ENCODE measurements around the gene P2RX5.
"Not testable (repeated sequence)": the region's sequence is repeated elsewhere in the genome, so short reads cannot be mapped to it uniquely, and the experiment has no call there.

P2RX5 gene, protein sequence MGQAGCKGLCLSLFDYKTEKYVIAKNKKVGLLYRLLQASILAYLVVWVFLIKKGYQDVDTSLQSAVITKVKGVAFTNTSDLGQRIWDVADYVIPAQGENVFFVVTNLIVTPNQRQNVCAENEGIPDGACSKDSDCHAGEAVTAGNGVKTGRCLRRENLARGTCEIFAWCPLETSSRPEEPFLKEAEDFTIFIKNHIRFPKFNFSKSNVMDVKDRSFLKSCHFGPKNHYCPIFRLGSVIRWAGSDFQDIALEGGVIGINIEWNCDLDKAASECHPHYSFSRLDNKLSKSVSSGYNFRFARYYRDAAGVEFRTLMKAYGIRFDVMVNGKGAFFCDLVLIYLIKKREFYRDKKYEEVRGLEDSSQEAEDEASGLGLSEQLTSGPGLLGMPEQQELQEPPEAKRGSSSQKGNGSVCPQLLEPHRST

DNA sequence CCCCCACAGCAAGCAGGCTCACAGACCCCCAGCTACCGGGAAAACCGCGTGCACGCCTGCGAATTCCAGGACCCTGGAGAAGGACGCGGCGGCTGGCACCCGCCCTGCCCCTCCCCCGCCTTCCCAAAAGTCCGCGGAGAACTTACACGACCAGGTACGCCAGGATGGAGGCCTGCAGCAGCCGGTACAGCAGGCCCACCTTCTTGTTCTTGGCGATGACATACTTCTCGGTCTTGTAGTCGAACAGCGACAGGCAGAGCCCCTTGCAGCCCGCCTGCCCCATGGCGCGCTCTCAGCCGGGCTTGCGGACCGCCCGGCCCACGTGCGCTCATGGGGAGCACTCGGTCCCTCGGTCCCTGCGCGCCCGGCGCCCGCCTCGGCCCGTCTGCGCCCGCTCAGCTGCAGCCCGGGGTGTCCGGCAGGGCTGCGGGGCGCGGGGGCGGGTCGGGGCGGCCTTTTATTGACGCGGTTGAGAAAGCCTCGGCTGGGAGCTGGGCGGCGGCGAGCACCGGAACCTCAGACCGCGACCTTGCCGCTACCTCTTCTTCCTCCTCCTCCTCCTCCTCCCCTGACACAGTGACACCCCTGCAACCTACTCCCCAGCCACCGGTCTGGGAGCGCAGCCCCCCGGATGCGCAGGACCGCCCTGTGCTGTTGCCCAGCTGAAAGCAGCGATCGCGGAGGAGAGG is at the start of gene P2RX5:
P2RX5 (minus strand) TSS at position 433 of the 689 bp plus-strand sequence; CDS start at position 283, 150 bp downstream.
- H3K36me3 Mint-ChIP-seq (ENCODE audit: low read depth) = no peaks in the 10 kb centered on the region
- H3K4me1 Mint-ChIP-seq (ENCODE audit: low read depth) = peaks cover 25% of the 10 kb centered on the region
- intact Hi-C loops (cut with micrococcal nuclease) = no loop called here

DNA sequence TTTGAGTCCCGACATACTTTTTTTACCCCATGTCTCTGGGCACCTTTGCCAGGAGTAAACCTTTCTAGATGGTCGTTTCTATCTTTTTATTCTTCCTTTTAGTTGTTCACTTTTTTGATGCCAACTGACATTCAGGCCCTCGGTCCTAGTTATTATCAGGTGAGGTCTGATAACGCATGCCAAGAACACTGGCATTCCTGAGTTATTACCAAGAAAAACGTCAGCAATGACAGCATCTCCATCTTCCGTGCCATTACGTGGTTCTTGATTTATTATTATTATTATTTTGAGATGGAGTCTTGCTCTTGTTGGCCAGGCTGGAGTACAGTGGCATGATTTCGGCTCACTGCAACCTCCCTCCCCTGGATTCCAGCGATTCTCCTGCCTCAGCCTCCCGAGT is 49.1 kb upstream of the P2RX5 start:
- Mint-ChIP-seq H3K27ac (no peak overlapping the region), H3K4me1 (ENCODE audit: low read depth) (peaks cover 13% of the 10 kb centered on the region), H3K9me3 (no peaks in the 10 kb centered on the region), H3K4me3 (no peak overlapping the region), H3K36me3 (ENCODE audit: low read depth) (no peaks in the 10 kb centered on the region), H3K27me3 (no peaks in the 10 kb centered on the region)
- intact Hi-C loops (cut with micrococcal nuclease) = no loop called here

More for the DNA sequence above, at the start of gene P2RX5:
- H3K27ac Mint-ChIP-seq = peak within 1 kb of the TSS; percentile 49
- peak within 1 kb of the TSS; percentile 89 for H3K4me3 Mint-ChIP-seq
- peaks cover 45% of the 10 kb centered on the region for H3K27me3 Mint-ChIP-seq
- no peaks in the 10 kb centered on the region for H3K9me3 Mint-ChIP-seq

DNA sequence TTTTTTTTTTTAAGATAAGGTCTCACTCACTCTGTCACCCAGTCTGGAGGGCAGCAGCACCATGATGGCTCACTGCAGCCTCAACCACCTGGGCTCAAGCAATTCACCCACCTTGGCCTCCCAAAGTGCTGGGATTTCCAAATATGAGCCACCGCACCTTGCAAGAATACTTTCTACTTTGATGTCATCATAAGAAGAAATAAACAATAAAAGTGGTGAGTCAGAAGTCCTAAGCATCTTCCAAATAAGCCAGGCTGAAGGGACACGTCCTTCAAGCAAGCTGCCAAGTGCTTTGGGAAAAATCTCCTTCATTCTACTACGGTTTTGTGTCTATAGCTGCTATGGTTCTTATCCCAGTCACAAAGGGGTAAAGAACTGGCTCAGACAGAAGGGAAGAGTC is 48.1 kb upstream of the P2RX5 start:
- Mint-ChIP-seq H3K4me3 (no peak overlapping the region), H3K9me3 (no peaks in the 10 kb centered on the region), H3K27ac (no peak overlapping the region), H3K27me3 (peaks cover under 1% of the 10 kb centered on the region), H3K4me1 (ENCODE audit: low read depth) (peaks cover 22% of the 10 kb centered on the region), H3K36me3 (ENCODE audit: low read depth) (no peaks in the 10 kb centered on the region)
- intact Hi-C loops (cut with micrococcal nuclease) = no loop called here

DNA sequence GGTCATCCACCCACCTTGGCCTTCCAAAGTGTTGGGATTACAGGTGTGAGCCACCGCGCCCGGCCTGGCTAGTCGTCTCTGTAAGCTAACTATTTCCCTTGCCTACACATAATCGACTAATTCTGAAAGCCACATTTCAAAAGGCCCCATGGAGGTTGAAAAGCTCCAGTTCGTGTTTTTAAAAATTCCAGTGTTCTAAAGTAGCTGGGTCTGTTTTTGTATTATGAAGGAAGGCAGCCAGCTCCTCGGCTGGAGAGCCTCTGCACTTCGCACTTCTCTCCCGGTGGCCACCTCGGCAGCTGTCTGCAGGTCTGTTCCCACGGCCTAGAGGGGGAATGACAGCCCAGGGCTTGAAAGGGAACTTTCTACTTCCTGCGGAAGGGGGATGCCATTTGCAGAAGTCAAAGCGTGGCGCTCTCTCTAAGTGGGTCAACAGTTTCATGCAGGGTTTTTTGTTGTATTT is 44.7 kb upstream of the P2RX5 start:
- H3K36me3 Mint-ChIP-seq (ENCODE audit: low read depth) = no peaks in the 10 kb centered on the region
- peaks cover 26% of the 10 kb centered on the region for H3K4me1 Mint-ChIP-seq (ENCODE audit: low read depth)
- H3K4me3 Mint-ChIP-seq = no peak overlapping the region
- H3K27ac Mint-ChIP-seq = peak overlapping the region; percentile 68
- intact Hi-C loops (cut with micrococcal nuclease) = no loop called here
- H3K9me3 Mint-ChIP-seq = no peaks in the 10 kb centered on the region
- peaks cover 3% of the 10 kb centered on the region for H3K27me3 Mint-ChIP-seq

DNA sequence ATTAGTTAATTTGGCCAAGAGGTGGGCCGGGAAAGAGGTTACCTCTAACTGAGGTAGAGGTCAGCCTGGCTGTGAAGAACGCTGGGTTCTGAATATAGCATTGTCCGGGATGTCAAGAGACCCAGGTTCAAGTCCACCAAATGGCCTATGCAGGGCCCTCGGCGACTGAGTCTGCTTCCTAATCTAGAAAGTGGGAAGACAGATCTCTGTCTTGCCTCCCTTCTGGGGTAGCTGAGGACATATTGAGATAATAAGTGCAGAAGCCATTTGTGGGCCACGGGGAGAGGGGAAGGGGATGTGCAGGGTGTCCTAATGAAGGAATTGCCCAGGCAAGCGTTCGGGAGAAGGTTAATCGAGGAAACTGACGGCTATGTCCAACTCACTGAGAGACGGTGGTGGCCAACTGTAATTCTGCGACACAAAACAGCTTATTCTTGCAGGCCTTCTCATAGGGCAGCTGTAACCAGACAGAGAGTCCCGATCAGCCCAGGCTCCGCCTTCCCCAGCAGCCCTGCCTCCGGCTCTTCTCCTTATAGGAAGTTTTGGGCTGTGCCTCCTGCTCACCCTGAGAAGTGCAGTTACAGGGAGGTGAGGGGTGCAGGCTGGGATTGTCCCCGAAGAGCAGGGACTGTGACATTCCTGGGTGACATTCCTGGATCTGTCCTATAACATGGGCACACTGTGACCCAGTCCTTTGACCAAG is 43.6 kb upstream of the P2RX5 start:
- intact Hi-C loops (cut with micrococcal nuclease) = loop anchor here (5.0 kb wide), 1 partner anchor 108 kb away; the partner anchor contains the start of gene NCBP3
- H3K9me3 Mint-ChIP-seq = no peaks in the 10 kb centered on the region
- H3K27ac Mint-ChIP-seq = peak overlapping the region; percentile 42
- no peaks in the 10 kb centered on the region for H3K36me3 Mint-ChIP-seq (ENCODE audit: low read depth)
- peaks cover 3% of the 10 kb centered on the region for H3K27me3 Mint-ChIP-seq
- H3K4me1 Mint-ChIP-seq (ENCODE audit: low read depth) = peaks cover 26% of the 10 kb centered on the region
- no peak overlapping the region for H3K4me3 Mint-ChIP-seq

DNA sequence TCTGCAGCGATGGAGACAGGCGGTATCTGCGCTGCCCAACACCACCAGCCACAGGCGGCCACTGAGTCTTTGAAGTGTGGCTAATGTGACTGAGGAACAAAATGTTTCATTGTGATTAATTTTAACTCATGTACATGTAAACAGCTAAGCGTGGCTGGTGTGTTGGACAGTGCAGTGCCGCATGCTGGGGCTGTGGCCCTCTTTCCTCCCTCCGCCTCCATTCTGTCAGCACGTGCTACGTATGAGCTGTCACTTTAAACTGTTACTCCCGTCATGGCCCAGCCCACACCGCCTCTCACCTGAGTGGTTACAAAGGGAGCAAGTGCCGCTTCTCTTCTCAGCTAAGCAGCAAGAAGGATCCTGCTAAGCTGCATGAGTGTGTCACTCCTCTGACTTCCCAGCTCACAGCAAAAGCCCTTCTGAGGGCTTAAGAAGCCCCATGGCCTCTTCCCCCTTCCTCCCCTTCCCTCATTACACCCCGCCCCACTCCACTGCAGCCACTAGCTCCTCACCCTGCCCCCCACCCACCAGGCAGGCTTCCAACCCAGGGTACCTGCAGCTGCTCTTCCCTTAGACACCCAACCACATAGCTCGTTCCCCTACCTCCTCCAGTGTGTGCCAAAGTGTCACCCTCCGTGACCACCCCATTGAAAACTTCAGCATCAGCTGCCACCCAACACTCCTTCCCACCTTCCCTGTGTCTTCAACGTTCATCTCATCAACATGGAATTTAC is 42.8 kb upstream of the P2RX5 start:
- Mint-ChIP-seq H3K27me3 (peaks cover 3% of the 10 kb centered on the region), H3K4me3 (no peak overlapping the region), H3K27ac (peak overlapping the region; percentile 2), H3K4me1 (ENCODE audit: low read depth) (peaks cover 26% of the 10 kb centered on the region), H3K9me3 (no peaks in the 10 kb centered on the region), H3K36me3 (ENCODE audit: low read depth) (no peaks in the 10 kb centered on the region)
- intact Hi-C loops (cut with micrococcal nuclease) = loop anchor here (5.0 kb wide), 1 partner anchor 109 kb away; the partner anchor contains the start of gene NCBP3

DNA sequence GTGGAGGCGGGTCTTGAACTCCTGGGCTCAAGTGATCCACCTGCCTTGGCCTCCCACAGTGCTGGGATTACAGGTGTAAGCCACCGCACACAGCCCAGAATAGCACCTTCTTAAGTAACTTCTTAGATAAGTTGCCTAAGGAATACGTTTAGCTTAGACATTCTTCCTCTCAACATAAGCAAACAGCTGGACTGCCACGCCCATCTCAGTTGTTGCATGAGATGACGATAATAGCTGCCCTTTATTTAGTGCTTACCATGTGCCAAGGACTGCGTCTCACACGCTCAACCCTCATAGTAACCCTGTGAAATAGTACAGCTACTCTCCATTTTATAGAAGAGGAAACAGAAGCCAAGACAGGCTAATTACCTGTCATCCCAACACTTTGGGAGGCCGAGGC is 39.6 kb upstream of the P2RX5 start:
- Mint-ChIP-seq H3K36me3 (ENCODE audit: low read depth) (no peaks in the 10 kb centered on the region), H3K4me1 (ENCODE audit: low read depth) (peaks cover 26% of the 10 kb centered on the region), H3K27me3 (peaks cover 3% of the 10 kb centered on the region), H3K27ac (no peak overlapping the region), H3K9me3 (no peaks in the 10 kb centered on the region), H3K4me3 (no peak overlapping the region)
- intact Hi-C loops (cut with micrococcal nuclease) = loop anchor here (5.0 kb wide), 1 partner anchor 112 kb away; the partner anchor contains the start of gene NCBP3

DNA sequence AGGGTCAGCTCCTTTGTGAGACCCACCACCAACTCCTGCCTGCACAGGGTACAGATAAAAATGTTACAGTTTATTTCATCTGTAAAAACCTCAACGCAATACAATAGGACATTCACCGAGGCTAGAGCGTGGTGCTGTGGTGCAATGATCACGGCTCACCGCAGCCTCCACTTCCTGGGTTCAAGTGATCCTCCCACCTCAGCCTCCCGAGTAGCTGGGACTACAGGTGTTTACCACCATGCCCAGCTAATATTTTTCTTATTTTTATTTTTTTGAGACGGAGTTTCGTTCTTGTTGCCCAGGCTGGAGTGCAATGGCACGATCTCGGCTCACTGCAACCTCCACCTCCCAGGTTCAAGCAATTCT is 38.9 kb upstream of the P2RX5 start:
- not testable (repeated sequence) for H3K27me3 Mint-ChIP-seq; H3K36me3 Mint-ChIP-seq (ENCODE audit: low read depth); H3K27ac Mint-ChIP-seq; H3K9me3 Mint-ChIP-seq; H3K4me3 Mint-ChIP-seq
- intact Hi-C loops (cut with micrococcal nuclease) = loop anchor here (5.0 kb wide), 1 partner anchor 112 kb away; the partner anchor contains the start of gene NCBP3
- peaks cover 23% of the 10 kb centered on the region for H3K4me1 Mint-ChIP-seq (ENCODE audit: low read depth)

DNA sequence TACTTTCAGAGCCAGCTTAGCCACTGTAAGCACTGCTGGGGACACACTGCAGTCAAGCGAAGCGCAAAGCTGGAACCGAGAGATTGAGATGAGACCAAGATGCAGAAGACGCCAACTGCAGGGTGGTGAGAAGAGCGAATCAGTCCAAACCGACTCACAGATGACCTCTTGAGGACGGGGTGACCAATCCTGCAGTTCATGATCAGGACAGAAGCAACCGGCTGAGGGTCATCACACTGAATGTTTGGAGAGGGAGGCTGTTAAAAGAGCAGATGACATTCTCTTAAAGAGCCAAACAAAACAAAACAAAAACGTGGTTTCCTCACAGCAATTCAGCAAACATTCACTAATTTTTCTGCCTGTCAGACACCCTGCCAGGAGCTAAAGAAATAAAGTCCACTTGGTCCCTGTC is 36.3 kb upstream of the P2RX5 start:
- Mint-ChIP-seq H3K27ac (no peak overlapping the region), H3K27me3 (peaks cover 2% of the 10 kb centered on the region), H3K36me3 (ENCODE audit: low read depth) (no peaks in the 10 kb centered on the region), H3K9me3 (no peaks in the 10 kb centered on the region), H3K4me3 (no peak overlapping the region), H3K4me1 (ENCODE audit: low read depth) (peaks cover 4% of the 10 kb centered on the region)
- intact Hi-C loops (cut with micrococcal nuclease) = loop anchor here (2.0 kb wide), 1 partner anchor 49 kb away; no protein-coding TSS in a partner anchor

DNA sequence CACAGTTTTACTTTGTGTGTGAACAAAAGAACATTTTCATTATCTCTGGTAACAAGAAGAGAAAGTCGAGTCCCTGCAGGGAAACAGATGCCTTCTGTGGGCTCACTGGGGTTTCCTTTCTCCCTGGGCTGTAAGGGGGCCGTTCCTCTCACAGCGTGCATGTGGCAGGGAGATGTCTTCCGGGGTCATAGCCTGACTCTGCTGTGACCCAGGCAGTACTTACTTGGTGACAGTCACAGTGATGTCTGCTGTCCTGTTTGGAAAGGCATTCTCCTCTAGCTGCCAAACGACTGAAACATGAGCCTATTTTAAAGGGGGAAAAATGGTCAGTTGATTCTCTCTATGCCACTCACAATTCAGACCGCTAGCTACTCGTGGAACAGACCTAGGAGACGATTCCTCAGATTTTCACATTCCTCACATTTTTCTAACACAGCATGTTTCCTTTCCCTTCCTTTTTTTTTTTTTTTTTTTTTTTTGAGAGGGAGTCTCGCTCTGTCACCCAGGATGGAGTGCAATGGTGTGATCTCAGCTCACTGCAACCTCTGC is 35.0 kb upstream of the P2RX5 start:
- H3K36me3 Mint-ChIP-seq (ENCODE audit: low read depth) = no peaks in the 10 kb centered on the region
- no peaks in the 10 kb centered on the region for H3K9me3 Mint-ChIP-seq
- no peak overlapping the region for H3K27ac Mint-ChIP-seq
- intact Hi-C loops (cut with micrococcal nuclease) = no loop called here
- no peak overlapping the region for H3K4me3 Mint-ChIP-seq
- H3K4me1 Mint-ChIP-seq (ENCODE audit: low read depth) = no peaks in the 10 kb centered on the region
- H3K27me3 Mint-ChIP-seq = no peaks in the 10 kb centered on the region

DNA sequence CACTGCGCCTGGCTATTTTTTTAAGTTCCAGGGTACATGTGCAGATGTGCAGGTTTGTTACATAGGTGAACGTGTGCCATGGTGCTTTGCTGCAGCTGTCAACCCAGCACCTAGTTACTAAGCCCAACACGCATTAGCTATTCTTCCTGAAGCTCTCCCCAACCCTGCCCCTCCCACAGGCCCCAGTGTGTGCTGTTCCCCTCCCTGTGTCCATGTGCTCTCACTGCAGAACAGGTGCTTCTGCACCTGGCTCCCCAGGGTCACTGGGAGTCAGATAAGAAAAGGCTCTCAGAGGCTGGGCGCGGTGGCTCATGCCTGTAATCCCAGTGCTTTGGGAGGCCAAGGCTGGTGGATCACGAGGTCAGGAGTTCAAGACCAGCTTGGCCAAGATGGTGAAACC is 33.9 kb upstream of the P2RX5 start:
- Mint-ChIP-seq H3K9me3 (no peaks in the 10 kb centered on the region), H3K27me3 (no peaks in the 10 kb centered on the region), H3K27ac (no peak overlapping the region), H3K4me3 (no peak overlapping the region), H3K4me1 (ENCODE audit: low read depth) (peaks cover 3% of the 10 kb centered on the region), H3K36me3 (ENCODE audit: low read depth) (no peaks in the 10 kb centered on the region)
- intact Hi-C loops (cut with micrococcal nuclease) = no loop called here

DNA sequence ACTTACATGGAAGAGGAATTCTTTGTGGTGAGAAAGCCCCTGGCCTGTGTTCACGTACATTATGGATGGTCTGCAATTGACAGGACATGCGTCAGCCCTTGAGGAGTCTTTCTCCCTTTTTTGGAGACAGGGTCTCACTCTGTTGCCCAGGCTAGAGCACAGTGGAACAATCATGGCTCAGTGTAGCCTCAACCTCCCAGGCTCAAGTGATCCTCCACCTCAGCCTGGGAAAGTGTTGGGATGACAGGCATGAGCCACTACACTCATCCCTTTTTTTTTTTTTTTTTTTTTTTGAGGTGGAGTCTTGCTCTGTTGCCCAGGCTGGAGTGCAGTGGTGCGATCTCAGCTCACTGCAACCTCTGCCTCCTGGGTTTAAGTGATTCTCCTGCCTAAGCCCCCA is 32.1 kb upstream of the P2RX5 start:
- H3K27ac Mint-ChIP-seq; H3K36me3 Mint-ChIP-seq (ENCODE audit: low read depth); H3K27me3 Mint-ChIP-seq; H3K9me3 Mint-ChIP-seq; H3K4me3 Mint-ChIP-seq; intact Hi-C loops (cut with micrococcal nuclease): not testable (repeated sequence)
- H3K4me1 Mint-ChIP-seq (ENCODE audit: low read depth) = peaks cover 11% of the 10 kb centered on the region

DNA sequence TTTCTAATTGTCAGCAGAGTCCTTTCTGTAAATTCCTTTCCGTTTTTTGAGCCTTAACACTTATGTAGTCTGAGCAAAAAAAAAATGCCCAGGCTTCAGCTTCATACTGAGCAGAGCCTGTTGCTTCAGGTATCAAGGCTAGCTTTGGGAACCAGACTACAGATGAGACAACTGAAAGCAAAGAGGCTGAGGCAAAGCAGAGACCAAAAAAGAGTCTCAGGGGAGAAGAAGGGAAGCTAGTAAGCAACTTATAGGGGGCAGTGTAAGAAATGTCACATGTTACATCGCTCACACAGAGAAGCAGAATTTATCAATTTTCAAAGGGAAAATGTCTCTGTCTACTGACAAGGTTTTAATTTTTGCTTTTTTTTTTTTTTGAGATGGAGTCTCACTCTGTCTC is 31.1 kb upstream of the P2RX5 start:
- intact Hi-C loops (cut with micrococcal nuclease) = no loop called here
- H3K9me3 Mint-ChIP-seq = no peaks in the 10 kb centered on the region
- H3K4me3 Mint-ChIP-seq = no peak overlapping the region
- H3K4me1 Mint-ChIP-seq (ENCODE audit: low read depth) = peaks cover 21% of the 10 kb centered on the region
- H3K27ac Mint-ChIP-seq = no peak overlapping the region
- H3K27me3 Mint-ChIP-seq = no peaks in the 10 kb centered on the region
- H3K36me3 Mint-ChIP-seq (ENCODE audit: low read depth) = peaks cover 8% of the 10 kb centered on the region
